H1 (cell line): ENCODE results near the gene NOC2L. TPM values are rescaled to one million over a fixed set of nuclear protein-coding genes. Genes with fewer than 3 reads are reported as not detected.

Experiments used
- CTCF ChIA-PET: fragments of 300-600 bp; sonication (Branson Sonifier 250); formaldehyde crosslinking; loops from one replicate; lab custom pipeline; 2021; ENCODE audit not compliant: partially characterized antibody; lab: Charles Lee
- POLR2A ChIA-PET: fragments of 300-600 bp; sonication (Branson Sonifier 250); formaldehyde crosslinking; loops from one replicate; lab custom pipeline; 2021; ENCODE audit warnings: inconsistent platforms; ENCODE audit not compliant: partially characterized antibody; lab: Charles Lee
- DNase-seq, 2 experiments: peaks; one replicate each; pipeline versions ENCODE4 v3.0.0 to v3.0.0-alpha.2; 2010 to 2022; ENCODE audit warnings: low spot score in 2 of 2, low read depth in 1 of 2, mixed read lengths in 1 of 2
- FAIRE-seq: peaks from 2 replicates; lab custom pipeline; 2011; peaks lifted over from hg19 to GRCh38; lab: Jason Lieb, UNC
- H2AFZ ChIP-seq: 2 replicates; pipeline ENCODE4 v1.8.1; 2012; ENCODE audit warnings: low read length, inconsistent platforms
- H2AK5ac ChIP-seq: 2 replicates; pipeline ENCODE4 v1.6.1; 2013; ENCODE audit warnings: low read depth, low read length
- H2BK120ac ChIP-seq: replicated peaks from 2 replicates; pipeline ENCODE3; 2013; ENCODE audit warnings: low read depth, low read length, inconsistent platforms
- H2BK12ac ChIP-seq: 2 replicates; pipeline ENCODE4 v1.6.1; 2013; ENCODE audit warnings: low read depth, low read length
- H2BK15ac ChIP-seq: 2 replicates; pipeline ENCODE4 v1.6.1; 2013; ENCODE audit warnings: low read length
- H2BK20ac ChIP-seq: 2 replicates; pipeline ENCODE4 v1.6.1; 2013; ENCODE audit warnings: low read length
- H2BK5ac ChIP-seq: 2 replicates; pipeline ENCODE4 v1.6.1; 2013; ENCODE audit warnings: low read depth, low read length
- H3K14ac ChIP-seq: 2 replicates; pipeline ENCODE4 v1.6.1; 2013; ENCODE audit warnings: inconsistent platforms; ENCODE audit not compliant: insufficient read length
- H3K18ac ChIP-seq: 2 replicates; pipeline ENCODE4 v1.6.1; 2013; ENCODE audit warnings: low read length; ENCODE audit errors: extremely low read depth
- H3K23ac ChIP-seq: 2 replicates; pipeline ENCODE4 v1.6.1; 2013; ENCODE audit warnings: inconsistent platforms; ENCODE audit not compliant: insufficient read length
- H3K23me2 ChIP-seq: 2 replicates; pipeline ENCODE4 v1.6.1; 2013; ENCODE audit warnings: low read depth, low read length
- H3K27ac ChIP-seq: 2 replicates; pipeline ENCODE4 v1.6.1; 2011; ENCODE audit warnings: low read depth, low read length, inconsistent platforms
- H3K27me3 ChIP-seq, 4 experiments: replicated peaks in 1 of 4; 1 replicate in 1 of 4; 2 replicates in 3 of 4; pipeline versions ENCODE4 v1.6.1 to v1.8.1; 2011 to 2013; ENCODE audit warnings: low read length in 3 of 4, mild to moderate bottlenecking in 3 of 4, inconsistent platforms in 2 of 4, mixed read lengths in 2 of 4, moderate library complexity in 1 of 4; ENCODE audit not compliant: control insufficient read depth in 3 of 4, insufficient read depth in 3 of 4; ENCODE audit errors: extremely low read depth in 1 of 4
- H3K36me3 ChIP-seq, 4 experiments: 2 replicates each; pipeline versions ENCODE4 v1.6.1 to v1.8.1; 2011 to 2013; ENCODE audit warnings: mild to moderate bottlenecking in 4 of 4, low read length in 3 of 4, moderate library complexity in 2 of 4, control low read depth in 1 of 4, inconsistent platforms in 1 of 4; ENCODE audit not compliant: insufficient read depth in 4 of 4, control insufficient read depth in 2 of 4
- H3K4ac ChIP-seq: replicated peaks from 2 replicates; pipeline ENCODE3; 2013; ENCODE audit warnings: low read length, low read depth, mixed read lengths, inconsistent platforms; ENCODE audit not compliant: insufficient read length
- H3K4me1 ChIP-seq, 4 experiments: replicated peaks in 1 of 4; 1 replicate in 1 of 4; 2 replicates in 3 of 4; pipeline versions ENCODE4 v1.6.1 to v1.8.1; 2011 to 2013; ENCODE audit warnings: low read length in 3 of 4, inconsistent platforms in 2 of 4, mixed read lengths in 1 of 4; ENCODE audit not compliant: insufficient read depth in 4 of 4, control insufficient read depth in 3 of 4
- H3K4me2 ChIP-seq, 2 experiments: 2 replicates each; pipeline versions ENCODE4 v1.6.1 to v1.8.1; 2011 to 2013; ENCODE audit warnings: low read depth in 2 of 2, low read length in 2 of 2, control low read depth in 1 of 2, inconsistent platforms in 1 of 2, mild to moderate bottlenecking in 1 of 2; ENCODE audit not compliant: insufficient read depth in 1 of 2
- H3K4me3 ChIP-seq, 4 experiments: fragments of 200-600, 300-600 bp in 1 of 4; sonication (generic), shearing (Covaris generic), sonication (Bioruptor Twin) in 1 of 4; 2 replicates each; pipeline versions ENCODE4 v1.5.1 to v1.8.1; 2011 to 2016; ENCODE audit warnings: low read length in 4 of 4, low read depth in 3 of 4, control low read depth in 2 of 4, inconsistent platforms in 2 of 4, mild to moderate bottlenecking in 2 of 4, mixed read lengths in 1 of 4, moderate library complexity in 1 of 4; ENCODE audit not compliant: insufficient read depth in 2 of 4; ENCODE audit errors: extremely low read depth in 1 of 4
- H3K56ac ChIP-seq: replicated peaks from 2 replicates; pipeline ENCODE3; 2013; ENCODE audit warnings: low read depth, mild to moderate bottlenecking, mixed read lengths, low read length, inconsistent platforms; ENCODE audit not compliant: insufficient read length
- H3K79me1 ChIP-seq: 2 replicates; pipeline ENCODE4 v1.6.1; 2013; ENCODE audit warnings: low read depth, low read length, control low read depth
- H3K79me2 ChIP-seq, 2 experiments: 2 replicates each; pipeline versions ENCODE4 v1.6.1 to v1.8.1; 2012 to 2013; ENCODE audit warnings: low read length in 2 of 2, mild to moderate bottlenecking in 2 of 2, inconsistent platforms in 1 of 2; ENCODE audit not compliant: insufficient read depth in 2 of 2, control insufficient read depth in 1 of 2
- H3K9ac ChIP-seq, 4 experiments: replicated peaks in 1 of 4; 1 replicate in 1 of 4; 2 replicates in 3 of 4; pipeline versions ENCODE4 v1.6.1 to v1.8.1; 2011 to 2013; ENCODE audit warnings: low read depth in 3 of 4, low read length in 3 of 4, control low read depth in 2 of 4, mild to moderate bottlenecking in 2 of 4, moderate library complexity in 2 of 4, inconsistent platforms in 1 of 4; ENCODE audit errors: extremely low read depth in 1 of 4
- H3K9me3 ChIP-seq, 2 experiments: 2 replicates each; pipeline versions ENCODE4 v1.6.1 to v1.8.1; 2012 to 2013; ENCODE audit warnings: mild to moderate bottlenecking in 2 of 2, moderate library complexity in 2 of 2, control low read depth in 1 of 2, inconsistent platforms in 1 of 2, low read depth in 1 of 2, low read length in 1 of 2, mixed read lengths in 1 of 2; ENCODE audit not compliant: insufficient read depth in 2 of 2
- H4K20me1 ChIP-seq, 2 experiments: replicated peaks in 1 of 2; 2 replicates each; pipeline versions ENCODE3 to v1.8.1; 2011 to 2013; ENCODE audit warnings: inconsistent platforms in 2 of 2, low read length in 2 of 2, mild to moderate bottlenecking in 1 of 2; ENCODE audit not compliant: insufficient read depth in 2 of 2, control insufficient read depth in 1 of 2
- H4K5ac ChIP-seq: 2 replicates; pipeline ENCODE4 v1.6.1; 2013; ENCODE audit warnings: low read length, low read depth, mixed read lengths, inconsistent platforms; ENCODE audit not compliant: insufficient read length
- H4K8ac ChIP-seq: 2 replicates; pipeline ENCODE4 v1.8.0; 2013; ENCODE audit warnings: mild to moderate bottlenecking, moderate library complexity, low read length, inconsistent platforms; ENCODE audit not compliant: insufficient read depth; ENCODE audit errors: extremely low read depth
- H4K91ac ChIP-seq: replicated peaks from 2 replicates; pipeline ENCODE3; 2013; ENCODE audit warnings: low read length, mixed read lengths, inconsistent platforms; ENCODE audit not compliant: insufficient read length
- CHD2 ChIP-seq: IDR thresholded peaks from 2 replicates; pipeline ENCODE4 v1.6.1; 2012; ENCODE audit warnings: low read length, improper control_type of control experiment
- EP300 ChIP-seq, 2 experiments: IDR thresholded peaks; 1 replicate in 1 of 2; 2 replicates in 1 of 2; pipeline ENCODE4 v1.6.1; 2011 to 2012; ENCODE audit warnings: low read depth in 2 of 2, low read length in 2 of 2, mild to moderate bottlenecking in 2 of 2, borderline replicate concordance in 1 of 2, inconsistent platforms in 1 of 2, moderate library complexity in 1 of 2
- JUND ChIP-seq: IDR thresholded peaks from 2 replicates; pipeline ENCODE4 v1.6.1; 2011; ENCODE audit warnings: mild to moderate bottlenecking, improper control_type of control experiment, low read length
- WGBS, 2 experiments: shearing (Covaris generic) in 1 of 2; methylation state at CpG; one replicate each; pipeline versions ENCODE4 v1.1.6 to v1.1.7; 2013 to 2015; ENCODE audit warnings: low lambda C conversion rate in 2 of 2, mixed read lengths in 2 of 2, inconsistent platforms in 1 of 2, low coverage in 1 of 2, missing lambda C conversion rate in 1 of 2; ENCODE audit not compliant: insufficient replicate concordance in 2 of 2, insufficient coverage in 1 of 2, insufficient read length in 1 of 2; ENCODE audit errors: extremely low coverage in 1 of 2, missing lambda C conversion rate in 1 of 2; 5-methylcytosine and 5-hydroxymethylcytosine counted together
- polyA plus RNA-seq, 7 experiments: library from polyadenylated mRNA; depleted of rRNA in 3 of 7; stranded (reverse) in 5 of 7; unstranded in 2 of 7; fragments of >200 nt in 5 of 7; fragments of 200-250 nt in 2 of 7; gene quantifications; 1 replicate in 5 of 7; 2 replicates in 1 of 7; 4 replicates in 1 of 7; pipeline versions ENCODE4 v1.2.1 to v1.2.3, GENCODE V29; 2011 to 2013; ENCODE audit warnings: missing spikeins in 2 of 7, mixed read lengths in 2 of 7
- total RNA-seq: library from RNA; stranded (reverse); fragmentation: NEBNext Ultra II Directional; extraction: Animal tissue kit (Norgen Biotek cat#: 25700); gene quantifications from 2 replicates; pipeline ENCODE4 v1.2.1, GENCODE V29; 2021
- TF ChIP-seq, protein P1 (sequence below): IDR thresholded peaks from 2 replicates; pipeline ENCODE4 v1.6.1; 2012; ENCODE audit warnings: inconsistent platforms
- TF ChIP-seq, protein P2 (sequence below): IDR thresholded peaks from 2 replicates; pipeline ENCODE4 v1.6.1; 2011; ENCODE audit warnings: low read length, improper control_type of control experiment

Gene NOC2L
- total and polyA plus RNA-seq, 2 of the 8 experiments (the other 6 are each of a cell fraction or from before 2014, with no cell fraction given) = 74.7 to 130 TPM

DNA sequence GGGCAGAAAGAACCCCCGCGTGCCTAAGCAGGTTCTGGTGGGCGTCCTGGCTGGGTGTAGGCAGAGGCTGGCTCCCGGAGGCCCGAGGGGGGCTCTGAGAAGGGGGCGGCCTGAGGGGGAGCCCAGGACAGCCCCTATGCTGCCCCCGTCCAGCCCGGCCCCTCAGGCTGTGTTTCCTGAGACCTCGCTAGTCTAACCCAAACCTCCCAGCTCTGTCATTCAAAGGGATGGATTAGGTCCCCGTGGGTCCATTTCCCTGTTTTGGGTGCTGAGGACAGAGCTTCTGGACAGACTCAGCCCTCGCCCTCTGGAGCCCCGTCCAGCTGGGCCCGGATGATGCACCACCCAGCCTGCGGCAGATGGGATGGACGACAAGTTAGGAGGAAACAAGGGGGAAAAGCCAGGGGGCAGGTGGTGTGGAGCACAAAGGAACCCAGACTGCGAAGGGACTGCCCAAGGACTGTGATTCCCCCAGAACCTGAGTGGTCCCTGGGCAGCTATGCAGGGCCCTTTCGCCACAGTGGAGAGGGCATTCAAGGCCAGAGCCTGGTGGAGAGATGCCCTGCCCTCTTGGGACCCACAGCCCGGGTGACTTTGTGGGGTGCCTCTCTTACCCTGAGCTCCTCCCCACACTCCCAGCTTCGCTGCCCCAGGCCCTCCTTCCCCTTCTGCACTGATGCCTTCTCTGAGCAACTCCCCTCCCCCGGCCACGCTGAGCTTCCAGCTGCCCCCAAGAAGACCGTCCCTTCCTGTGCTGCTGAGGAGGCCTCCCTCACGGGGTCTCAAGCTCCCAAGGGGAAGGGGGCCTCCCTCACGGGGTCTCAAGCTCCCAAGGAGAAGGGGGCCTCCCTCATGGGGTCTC is 38.0 kb upstream of the NOC2L start:
- no peak overlapping the region for H4K5ac ChIP-seq
- ChIA-PET CTCF (interaction anchor here (0.6 to 3.6 kb wide), 10 partner anchors 10 to 83 kb away, joined by 3 to 40 read pairs (median 4); partner anchors contain the start of genes AGRN and PERM1), POLR2A (interaction anchor here (1.0 to 2.6 kb wide), 6 partner anchors 15 to 58 kb away, joined by 3 to 20 read pairs (median 4); partner anchors contain the start of gene PERM1)
- no peak overlapping the region; the same call in 1 of the 2 replicates for H3K18ac ChIP-seq
- H3K36me3 ChIP-seq = peaks cover 0 to 18% (median 0%) of the 10 kb centered on the region in 4 experiments; a peak in 1 of 8 replicates
- no peak overlapping the region for H2BK15ac ChIP-seq
- DNase-seq (no peak), FAIRE-seq (no peak)
- H3K4ac ChIP-seq = no peak overlapping the region
- peak overlapping the region; percentile 79 for H4K8ac ChIP-seq
- no peak overlapping the region for H3K27ac ChIP-seq
- H3K23me2 ChIP-seq = peaks cover 13% of the 10 kb centered on the region; the same call in 1 of the 2 replicates
- H3K4me2 ChIP-seq = peak overlapping the region in 1 of 2 experiments; percentile 56; a peak in 1 of 4 replicates
- no peak overlapping the region for H3K23ac ChIP-seq
- no peak overlapping the region for H2BK20ac ChIP-seq
- H2BK12ac ChIP-seq = no peak overlapping the region
- no peak overlapping the region for H3K9ac ChIP-seq
- H2BK5ac ChIP-seq = no peak overlapping the region
- H4K20me1 ChIP-seq = peaks cover 0 to 6% of the 10 kb centered on the region in 2 experiments
- no peaks in the 10 kb centered on the region; a peak in 1 of 4 replicates for H3K9me3 ChIP-seq
- H2BK120ac ChIP-seq = no peak overlapping the region
- TF ChIP-seq, protein P1, sequence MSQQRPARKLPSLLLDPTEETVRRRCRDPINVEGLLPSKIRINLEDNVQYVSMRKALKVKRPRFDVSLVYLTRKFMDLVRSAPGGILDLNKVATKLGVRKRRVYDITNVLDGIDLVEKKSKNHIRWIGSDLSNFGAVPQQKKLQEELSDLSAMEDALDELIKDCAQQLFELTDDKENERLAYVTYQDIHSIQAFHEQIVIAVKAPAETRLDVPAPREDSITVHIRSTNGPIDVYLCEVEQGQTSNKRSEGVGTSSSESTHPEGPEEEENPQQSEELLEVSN = peak; percentile 53; the same call in 1 of the 2 replicates
- TF ChIP-seq JUND = no peak
- TF ChIP-seq, protein P2, sequence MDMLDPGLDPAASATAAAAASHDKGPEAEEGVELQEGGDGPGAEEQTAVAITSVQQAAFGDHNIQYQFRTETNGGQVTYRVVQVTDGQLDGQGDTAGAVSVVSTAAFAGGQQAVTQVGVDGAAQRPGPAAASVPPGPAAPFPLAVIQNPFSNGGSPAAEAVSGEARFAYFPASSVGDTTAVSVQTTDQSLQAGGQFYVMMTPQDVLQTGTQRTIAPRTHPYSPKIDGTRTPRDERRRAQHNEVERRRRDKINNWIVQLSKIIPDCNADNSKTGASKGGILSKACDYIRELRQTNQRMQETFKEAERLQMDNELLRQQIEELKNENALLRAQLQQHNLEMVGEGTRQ = no peak
- TF ChIP-seq CHD2 = no peak
- no peak for TF ChIP-seq EP300 (IDR thresholded peaks at IDR 0.05; ENCODE audit: borderline replicate concordance in 1 of 2, low read depth in 2 of 2, low read length in 2 of 2)
- no peaks in the 10 kb centered on the region for H3K79me1 ChIP-seq
- 66% methylated on average over 13 of the region's 24 CpGs; no CpG with 5 or more reads in 1 of the 2 experiments for WGBS, 2 experiments
- H3K79me2 ChIP-seq = no peaks in the 10 kb centered on the region
- H3K56ac ChIP-seq = no peak overlapping the region
- H3K4me3 ChIP-seq = peak overlapping the region in 1 of 4 experiments; percentile 77; a peak in 1 of 8 replicates
- H2AFZ ChIP-seq = no peak overlapping the region
- no peak overlapping the region for H3K14ac ChIP-seq
- peaks cover 0 to 22% (median 12%) of the 10 kb centered on the region in 4 experiments; a peak in 6 of 7 replicates for H3K4me1 ChIP-seq
- H3K27me3 ChIP-seq = peaks cover 47 to 79% (median 67%) of the 10 kb centered on the region in 4 experiments
- no peak overlapping the region for H4K91ac ChIP-seq
- H2AK5ac ChIP-seq = no peak overlapping the region
